Transverse colon (tissue), 4 donors: ENCODE measurements around the gene AP1S3. TPM values are rescaled to one million over a fixed set of nuclear protein-coding genes. Genes with fewer than 3 reads are reported as not detected.

Experiments used
- DNase-seq: peaks from one replicate; pipeline ENCODE4 v3.0.0-alpha.2; 2019
- H3K27ac ChIP-seq, 4 donors: fragments of 200-600 bp; sonication (generic); 2 replicates each; pipeline ENCODE4 v1.5.1; 2016 to 2018; ENCODE audit warnings: inconsistent platforms in 4 of 4
- H3K27me3 ChIP-seq: fragments of 200-600 bp; sonication (generic); 2 replicates; pipeline ENCODE4 v1.5.1; 2017; ENCODE audit warnings: inconsistent platforms
- H3K36me3 ChIP-seq, 4 donors: fragments of 200-600 bp; sonication (generic); 2 replicates each; pipeline ENCODE4 v1.5.1; 2017 to 2019; ENCODE audit warnings: inconsistent platforms in 4 of 4
- H3K4me1 ChIP-seq, 4 donors: fragments of 200-600 bp; sonication (generic); 2 replicates each; pipeline ENCODE4 v1.5.1; 2017 to 2020; ENCODE audit warnings: inconsistent platforms in 4 of 4
- H3K4me3 ChIP-seq, 4 donors: fragments of 200-600 bp; sonication (generic); 1 replicate in 1 of 4; 2 replicates in 3 of 4; pipeline versions ENCODE4 v1.5.1 to v1.6.1; 2017 to 2019; ENCODE audit warnings: inconsistent platforms in 4 of 4
- H3K9me3 ChIP-seq, 2 donors: fragments of 200-600 bp; sonication (generic); 2 replicates each; pipeline ENCODE4 v1.5.1; 2017 to 2019; ENCODE audit warnings: inconsistent platforms in 2 of 2
- CTCF ChIP-seq, 5 experiments: fragments of 200-600 bp in 3 of 5; fragments of 450-650 bp in 2 of 5; sonication (generic) in 3 of 5; IDR thresholded peaks; 1 replicate in 2 of 5; 2 replicates in 3 of 5; pipeline ENCODE4 v1.5.1; 2016 to 2017; ENCODE audit warnings: antibody characterized with exemption in 5 of 5, inconsistent platforms in 3 of 5, mild to moderate bottlenecking in 2 of 5, moderate library complexity in 1 of 5
- EP300 ChIP-seq: sonication (generic); formaldehyde crosslinking; IDR thresholded peaks from one replicate; pipeline ENCODE4 v1.6.1; 2017; ENCODE audit warnings: antibody characterized with exemption, low read depth
- POLR2A ChIP-seq: fragments of 450-650 bp; IDR thresholded peaks from one replicate; pipeline ENCODE4 v1.6.1; 2016; ENCODE audit warnings: antibody characterized with exemption, mild to moderate bottlenecking, moderate library complexity
- POLR2AphosphoS5 ChIP-seq, 3 donors: sonication (generic); formaldehyde crosslinking; IDR thresholded peaks; one replicate each; pipeline ENCODE4 v1.6.1; 2016; ENCODE audit warnings: antibody characterized with exemption in 3 of 3
- WGBS, 2 donors: methylation state at CpG; one replicate each; pipeline ENCODE4 v1.1.5; 2018; ENCODE audit warnings: low coverage in 1 of 2; 5-methylcytosine and 5-hydroxymethylcytosine counted together
- in situ Hi-C, 4 donors: fragments of 200-750 bp; cut with MboI; loops; one replicate each; pipeline versions ENCODE4 v1.15.0 to v1.15.1; 2017; ENCODE audit warnings: low sequenced_read_pairs in 3 of 4, low pct_ligation_motif_present in 1 of 4, low pct_unique_long_range_greater_than_20kb in 1 of 4
- intact Hi-C: fragments of 100-400 bp; cut with DNase I; formaldehyde crosslinking; loops from one replicate; pipeline ENCODE4 v1.15.1; 2023; ENCODE audit warnings: low total_unique reads
- total RNA-seq, 4 donors: library from RNA; depleted of rRNA; stranded (reverse); fragments of >200 nt; gene quantifications; one replicate each; pipeline ENCODE4 v1.1.0, GENCODE V29; 2016

The AP1S3 gene
- total RNA-seq, 4 donors from 2014 or later = 2.3 to 6.7 (median 3.0) TPM; not detected in 1

DNA sequence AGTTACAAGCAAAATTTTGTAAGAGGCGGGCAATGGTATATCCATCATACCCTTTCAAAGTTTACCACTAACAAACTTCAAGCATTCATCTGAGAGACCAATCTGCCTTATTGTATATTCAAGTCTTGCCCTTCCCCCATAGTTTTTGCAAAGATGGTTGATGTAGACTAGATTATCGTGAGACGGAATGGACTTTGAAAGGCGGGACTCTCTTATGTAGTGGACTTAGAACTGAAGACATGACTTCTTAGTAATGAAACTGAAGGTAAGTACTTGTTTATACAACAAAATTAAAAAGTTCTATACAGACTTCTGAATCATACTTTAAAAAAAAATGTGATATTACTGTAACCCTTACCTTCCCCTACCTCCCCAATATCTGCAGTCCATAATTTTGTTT is 10.4 kb downstream of the AP1S3 start:
- Histone ChIP-seq H3K4me3 (no peak overlapping the region), H3K27me3 (no peaks in the 10 kb centered on the region), H3K36me3 (no peaks in the 10 kb centered on the region), H3K9me3 (no peaks in the 10 kb centered on the region), H3K4me1 (no peaks in the 10 kb centered on the region), H3K27ac (no peak overlapping the region)
- DNase-seq = no peak
- in situ Hi-C loops = no loop called here
- intact Hi-C loops = no loop called here
- TF ChIP-seq POLR2A (no peak), EP300 (no peak), POLR2AphosphoS5 (IDR thresholded peaks at IDR 0.05) (no peak), CTCF (IDR thresholded peaks at IDR 0.05) (no peak)
- 39 to 100% methylated on average over 1 to 4 of the region's 4 CpGs for WGBS, 2 donors

- WGBS, 2 donors = 97% methylated on average over 8 of the region's 8 CpGs; no CpG with 5 or more reads in 1 of the 2 donors
- no peaks in the 10 kb centered on the region for H3K27me3 ChIP-seq
- no peak overlapping the region for H3K27ac ChIP-seq
- H3K4me3 ChIP-seq = no peak overlapping the region
- no peaks in the 10 kb centered on the region for H3K4me1 ChIP-seq
- no peak for DNase-seq
- no peaks in the 10 kb centered on the region for H3K9me3 ChIP-seq
- intact Hi-C loops = no loop called here
- H3K36me3 ChIP-seq = no peaks in the 10 kb centered on the region
- TF ChIP-seq CTCF (IDR thresholded peaks at IDR 0.05) (no peak), POLR2AphosphoS5 (IDR thresholded peaks at IDR 0.05) (no peak), POLR2A (no peak), EP300 (no peak)
- in situ Hi-C loops = loop anchor here in 1 of 4 donors (25.0 kb wide), 1 partner anchor 862 kb away; no protein-coding TSS in a partner anchor
Observed at GRCh38 chr2:223824301-223824700, 13.1 kb downstream of the AP1S3 start.

DNA sequence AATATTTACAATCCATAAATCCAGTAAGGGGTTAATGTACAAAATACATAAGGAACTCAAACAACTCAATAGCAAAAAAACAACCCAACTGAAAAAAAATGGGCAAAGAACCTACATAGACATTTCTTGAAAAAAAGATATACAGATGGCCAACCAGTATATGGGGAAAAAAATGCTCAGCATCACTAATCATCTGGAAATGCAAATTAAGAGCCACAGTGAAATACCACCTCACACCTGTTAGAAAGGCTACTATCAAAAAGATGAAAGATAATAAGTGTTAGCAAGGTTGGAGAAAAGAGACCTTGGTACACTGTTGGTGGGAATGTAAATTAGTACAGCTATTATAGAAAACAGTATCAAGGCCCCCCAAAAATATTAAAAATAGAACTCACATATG is 14.6 kb downstream of the AP1S3 start:
- H3K9me3 ChIP-seq = no peaks in the 10 kb centered on the region
- no peak for DNase-seq
- no peak overlapping the region for H3K27ac ChIP-seq
- no peaks in the 10 kb centered on the region for H3K4me1 ChIP-seq
- in situ Hi-C loops (loop anchor here in 1 of 4 donors (25.0 kb wide), 1 partner anchor 861 kb away; no protein-coding TSS in a partner anchor), intact Hi-C loops (no loop called here)
- no peaks in the 10 kb centered on the region for H3K27me3 ChIP-seq
- H3K36me3 ChIP-seq = no peaks in the 10 kb centered on the region
- TF ChIP-seq CTCF (IDR thresholded peaks at IDR 0.05) = no peak
- TF ChIP-seq POLR2A = no peak
- TF ChIP-seq EP300 = no peak
- TF ChIP-seq POLR2AphosphoS5 (IDR thresholded peaks at IDR 0.05) = no peak
- H3K4me3 ChIP-seq = no peak overlapping the region

GRCh38 chr2:223820549-223820948 is 16.8 kb downstream of the AP1S3 start:
- H3K4me1 ChIP-seq = no peaks in the 10 kb centered on the region
- H3K27ac ChIP-seq = no peak overlapping the region
- H3K36me3 ChIP-seq = no peaks in the 10 kb centered on the region
- TF ChIP-seq EP300 (no peak), CTCF (IDR thresholded peaks at IDR 0.05) (no peak), POLR2A (no peak), POLR2AphosphoS5 (IDR thresholded peaks at IDR 0.05) (no peak)
- H3K4me3 ChIP-seq = no peak overlapping the region
- H3K27me3 ChIP-seq = no peaks in the 10 kb centered on the region
- WGBS, 2 donors = 75 to 76% methylated on average over 2 of the region's 2 CpGs
- DNase-seq = no peak
- intact Hi-C loops = no loop called here
- in situ Hi-C loops = loop anchor here in 1 of 4 donors (25.0 kb wide), 1 partner anchor 858 kb away; no protein-coding TSS in a partner anchor
- no peaks in the 10 kb centered on the region for H3K9me3 ChIP-seq
